ENCODE results near the gene ZW10. TPM values are rescaled to one million over a fixed set of nuclear protein-coding genes. Genes with fewer than 3 reads are reported as not detected.

The ZW10 gene
- polyA plus RNA-seq (2013, experiment 1 of 2): 8.9 TPM
- 8.9 TPM for polyA plus RNA-seq (2013, experiment 2 of 2)

GRCh38 chr11:113773416-113774173 lies at the start of gene ZW10:
TSS of gene ZW10 (minus strand) at chr11:113773692. CDS start at chr11:113773666, 26 bp downstream.
- Histone ChIP-seq H3K4me3 (ENCODE audit: insufficient read depth in 1 of 2, low read depth in 1 of 2, low read length in 2 of 2) (peak within 1 kb of the TSS; percentile 78 to 99), H4K8ac (ENCODE audit: low read length) (peak within 1 kb of the TSS; percentile 66), H3K79me1 (replicated peaks; ENCODE audit: low read length, poor library complexity, severe bottlenecking) (peaks cover 16% of the 10 kb centered on the region), H3K27me3 (ENCODE audit: control insufficient read depth in 1 of 2, insufficient read depth in 1 of 2, low read length in 2 of 2) (peaks cover 7 to 16% of the 10 kb centered on the region in 2 experiments), H3K4me2 (ENCODE audit: low read length, poor library complexity, severe bottlenecking) (peak within 1 kb of the TSS; percentile 20), H3K14ac (ENCODE audit: low read length in 2 of 2) (peak within 1 kb of the TSS in 1 of 2 experiments; percentile 28), H3K18ac (ENCODE audit: low read depth in 1 of 2, low read length in 2 of 2) (peak within 1 kb of the TSS in 1 of 2 experiments; percentile 71), H3K9me3 (ENCODE audit: control insufficient read depth, low read length) (no peaks in the 10 kb centered on the region), H4K91ac (ENCODE audit: low read length) (no peak within 1 kb of the TSS), H2BK15ac (ENCODE audit: low read depth, poor library complexity, severe bottlenecking) (no peak within 1 kb of the TSS), H2BK12ac (ENCODE audit: low read length in 2 of 2) (no peak within 1 kb of the TSS), H3K4me1 (ENCODE audit: control insufficient read depth, insufficient read depth, low read depth, low read length) (no peaks in the 10 kb centered on the region), H2AK5ac (ENCODE audit: low read length, severe bottlenecking) (no peak within 1 kb of the TSS), H3K9ac (ENCODE audit: low read length) (peak within 1 kb of the TSS; percentile 99), H3K36me3 (ENCODE audit: control insufficient read depth in 1 of 2, insufficient read depth in 2 of 2, low read depth in 1 of 2, low read length in 2 of 2) (peaks cover 7 to 10% of the 10 kb centered on the region in 2 experiments), H3K23ac (ENCODE audit: low read length in 2 of 2) (no peak within 1 kb of the TSS), H3K4ac (ENCODE audit: low read depth in 1 of 2, low read length in 2 of 2) (peak within 1 kb of the TSS; percentile 29 to 66), H2AFZ (ENCODE audit: low read depth, low read length) (peak within 1 kb of the TSS; percentile 92), H2BK120ac (ENCODE audit: low read depth, low read length) (no peak within 1 kb of the TSS), H2BK5ac (ENCODE audit: low read depth, low read length, poor library complexity, severe bottlenecking) (no peak within 1 kb of the TSS), H3K27ac (ENCODE audit: low read length, poor library complexity, severe bottlenecking) (peak within 1 kb of the TSS; percentile 46)
- peak; percentile 98 for DNase-seq
- WGBS: under 1% methylated on average over 42 of the region's 46 CpGs

GRCh38 chr11:113818426-113818825 lies 44.9 kb upstream of the ZW10 start:
- H3K36me3 ChIP-seq (ENCODE audit: control insufficient read depth in 1 of 2, insufficient read depth in 2 of 2, low read depth in 1 of 2, low read length in 2 of 2): peaks cover 16 to 45% of the 10 kb centered on the region in 2 experiments
- H3K4me1 ChIP-seq (ENCODE audit: control insufficient read depth, insufficient read depth, low read depth, low read length): no peaks in the 10 kb centered on the region
- H3K9ac ChIP-seq (ENCODE audit: low read length): no peak overlapping the region
- no peak overlapping the region for H3K27ac ChIP-seq (ENCODE audit: low read length, poor library complexity, severe bottlenecking)
- H3K14ac ChIP-seq (ENCODE audit: low read length in 2 of 2): no peak overlapping the region
- no peak overlapping the region for H3K4ac ChIP-seq (ENCODE audit: low read depth in 1 of 2, low read length in 2 of 2)
- H2BK5ac ChIP-seq (ENCODE audit: low read depth, low read length, poor library complexity, severe bottlenecking): no peak overlapping the region
- H3K9me3 ChIP-seq (ENCODE audit: control insufficient read depth, low read length): no peaks in the 10 kb centered on the region
- H3K27me3 ChIP-seq (ENCODE audit: control insufficient read depth in 1 of 2, insufficient read depth in 1 of 2, low read length in 2 of 2): no peaks in the 10 kb centered on the region
- no peak overlapping the region for H2AFZ ChIP-seq (ENCODE audit: low read depth, low read length)
- no peak overlapping the region for H2BK12ac ChIP-seq (ENCODE audit: low read length in 2 of 2)
- no peak for DNase-seq
- no peak overlapping the region for H4K8ac ChIP-seq (ENCODE audit: low read length)
- H4K91ac ChIP-seq (ENCODE audit: low read length): no peak overlapping the region
- H3K23ac ChIP-seq (ENCODE audit: low read length in 2 of 2): no peak overlapping the region
- 100% methylated on average over 3 of the region's 3 CpGs for WGBS
- no peak overlapping the region for H3K4me2 ChIP-seq (ENCODE audit: low read length, poor library complexity, severe bottlenecking)
- H2BK120ac ChIP-seq (ENCODE audit: low read depth, low read length): no peak overlapping the region
- no peak overlapping the region for H2BK15ac ChIP-seq (ENCODE audit: low read depth, poor library complexity, severe bottlenecking)
- H2AK5ac ChIP-seq (ENCODE audit: low read length, severe bottlenecking): no peak overlapping the region
- H3K79me1 ChIP-seq (replicated peaks; ENCODE audit: low read length, poor library complexity, severe bottlenecking): no peaks in the 10 kb centered on the region
- H3K4me3 ChIP-seq (ENCODE audit: insufficient read depth in 1 of 2, low read depth in 1 of 2, low read length in 2 of 2): no peak overlapping the region
- no peak overlapping the region for H3K18ac ChIP-seq (ENCODE audit: low read depth in 1 of 2, low read length in 2 of 2)

GRCh38 chr11:113817626-113818025 lies 44.1 kb upstream of the ZW10 start:
- H3K9me3 ChIP-seq (ENCODE audit: control insufficient read depth, low read length): no peaks in the 10 kb centered on the region
- no peak overlapping the region for H4K91ac ChIP-seq (ENCODE audit: low read length)
- WGBS: 96% methylated on average over 5 of the region's 6 CpGs
- H2AFZ ChIP-seq (ENCODE audit: low read depth, low read length): no peak overlapping the region
- H2BK15ac ChIP-seq (ENCODE audit: low read depth, poor library complexity, severe bottlenecking): no peak overlapping the region
- no peak overlapping the region for H3K9ac ChIP-seq (ENCODE audit: low read length)
- H3K36me3 ChIP-seq (ENCODE audit: control insufficient read depth in 1 of 2, insufficient read depth in 2 of 2, low read depth in 1 of 2, low read length in 2 of 2): peaks cover 16 to 47% of the 10 kb centered on the region in 2 experiments
- H3K4me1 ChIP-seq (ENCODE audit: control insufficient read depth, insufficient read depth, low read depth, low read length): no peaks in the 10 kb centered on the region
- no peak overlapping the region for H3K4me3 ChIP-seq (ENCODE audit: insufficient read depth in 1 of 2, low read depth in 1 of 2, low read length in 2 of 2)
- H3K4me2 ChIP-seq (ENCODE audit: low read length, poor library complexity, severe bottlenecking): no peak overlapping the region
- H4K8ac ChIP-seq (ENCODE audit: low read length): no peak overlapping the region
- H3K79me1 ChIP-seq (replicated peaks; ENCODE audit: low read length, poor library complexity, severe bottlenecking): no peaks in the 10 kb centered on the region
- H2BK12ac ChIP-seq (ENCODE audit: low read length in 2 of 2): no peak overlapping the region
- H3K27ac ChIP-seq (ENCODE audit: low read length, poor library complexity, severe bottlenecking): no peak overlapping the region
- H2AK5ac ChIP-seq (ENCODE audit: low read length, severe bottlenecking): no peak overlapping the region
- no peak overlapping the region for H2BK5ac ChIP-seq (ENCODE audit: low read depth, low read length, poor library complexity, severe bottlenecking)
- H3K23ac ChIP-seq (ENCODE audit: low read length in 2 of 2): no peak overlapping the region
- H2BK120ac ChIP-seq (ENCODE audit: low read depth, low read length): no peak overlapping the region
- no peak overlapping the region for H3K18ac ChIP-seq (ENCODE audit: low read depth in 1 of 2, low read length in 2 of 2)
- no peak for DNase-seq
- no peaks in the 10 kb centered on the region for H3K27me3 ChIP-seq (ENCODE audit: control insufficient read depth in 1 of 2, insufficient read depth in 1 of 2, low read length in 2 of 2)
- no peak overlapping the region for H3K4ac ChIP-seq (ENCODE audit: low read depth in 1 of 2, low read length in 2 of 2)
- H3K14ac ChIP-seq (ENCODE audit: low read length in 2 of 2): no peak overlapping the region

GRCh38 chr11:113817162-113817561 lies 43.7 kb upstream of the ZW10 start:
- Histone ChIP-seq H3K4me2 (ENCODE audit: low read length, poor library complexity, severe bottlenecking) (no peak overlapping the region), H2BK12ac (ENCODE audit: low read length in 2 of 2) (no peak overlapping the region), H3K4me3 (ENCODE audit: insufficient read depth in 1 of 2, low read depth in 1 of 2, low read length in 2 of 2) (no peak overlapping the region), H2BK5ac (ENCODE audit: low read depth, low read length, poor library complexity, severe bottlenecking) (no peak overlapping the region), H2AK5ac (ENCODE audit: low read length, severe bottlenecking) (no peak overlapping the region), H3K9me3 (ENCODE audit: control insufficient read depth, low read length) (no peaks in the 10 kb centered on the region), H3K27me3 (ENCODE audit: control insufficient read depth in 1 of 2, insufficient read depth in 1 of 2, low read length in 2 of 2) (no peaks in the 10 kb centered on the region), H3K9ac (ENCODE audit: low read length) (no peak overlapping the region), H3K4me1 (ENCODE audit: control insufficient read depth, insufficient read depth, low read depth, low read length) (no peaks in the 10 kb centered on the region), H3K18ac (ENCODE audit: low read depth in 1 of 2, low read length in 2 of 2) (no peak overlapping the region), H3K27ac (ENCODE audit: low read length, poor library complexity, severe bottlenecking) (no peak overlapping the region), H4K8ac (ENCODE audit: low read length) (no peak overlapping the region), H3K36me3 (ENCODE audit: control insufficient read depth in 1 of 2, insufficient read depth in 2 of 2, low read depth in 1 of 2, low read length in 2 of 2) (peaks cover 16 to 50% of the 10 kb centered on the region in 2 experiments), H4K91ac (ENCODE audit: low read length) (no peak overlapping the region), H3K4ac (ENCODE audit: low read depth in 1 of 2, low read length in 2 of 2) (no peak overlapping the region), H2BK15ac (ENCODE audit: low read depth, poor library complexity, severe bottlenecking) (no peak overlapping the region), H3K79me1 (replicated peaks; ENCODE audit: low read length, poor library complexity, severe bottlenecking) (no peaks in the 10 kb centered on the region), H3K14ac (ENCODE audit: low read length in 2 of 2) (no peak overlapping the region), H3K23ac (ENCODE audit: low read length in 2 of 2) (no peak overlapping the region), H2AFZ (ENCODE audit: low read depth, low read length) (no peak overlapping the region), H2BK120ac (ENCODE audit: low read depth, low read length) (no peak overlapping the region)
- WGBS: 100% methylated on average over 1 of the region's 1 CpG
- DNase-seq: no peak

Data from mesenchymal stem cell (in vitro differentiated cells and primary cell).